Measurements from ENCODE around the gene C5orf46. TPM values are rescaled to one million over a fixed set of nuclear protein-coding genes. Genes with fewer than 3 reads are reported as not detected.

Gene C5orf46
- polyA plus RNA-seq, 1 experiment = 19.6 TPM

DNA sequence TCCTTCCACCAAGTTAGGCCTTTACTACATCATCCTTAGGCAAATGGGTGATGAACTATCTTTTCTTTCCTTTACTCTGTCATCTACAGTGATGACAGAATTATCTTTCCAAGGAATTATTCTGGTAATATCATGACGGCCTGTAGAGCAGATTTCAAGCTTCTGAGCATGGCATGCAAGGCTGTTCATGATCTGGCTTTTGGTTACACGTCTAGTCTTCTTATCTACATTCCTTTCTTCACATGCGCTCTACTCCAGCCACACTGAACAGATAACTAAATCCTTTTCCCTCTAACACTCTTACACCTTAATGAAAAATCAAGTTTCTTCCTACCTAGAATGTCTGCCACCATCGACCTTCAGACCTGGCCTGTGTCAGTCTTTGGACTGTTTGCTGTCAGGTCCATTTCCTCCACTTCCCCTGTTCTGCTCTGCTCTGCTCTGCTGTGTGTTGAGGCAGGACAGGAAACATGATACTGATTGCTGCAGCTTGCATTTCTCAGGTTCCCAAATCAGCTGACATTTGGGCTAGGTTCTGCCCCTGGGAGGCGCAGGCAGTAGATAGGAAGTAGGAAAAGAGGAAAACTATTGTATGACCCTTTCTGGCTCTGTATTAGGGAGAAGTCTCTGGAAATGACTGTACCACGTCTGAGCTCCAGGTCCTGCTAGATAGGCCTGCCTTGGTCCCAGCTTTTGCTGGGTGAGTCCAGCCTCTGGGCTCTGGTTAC, 23.6 kb downstream of the C5orf46 start:
- Histone ChIP-seq H3K36me3 (ENCODE audit: control insufficient read depth, insufficient read depth, low read length) (no peaks in the 10 kb centered on the region), H3K27me3 (ENCODE audit: control insufficient read depth, insufficient read depth, low read length) (no peaks in the 10 kb centered on the region), H3K4me3 (ENCODE audit: low read depth, low read length) (no peak overlapping the region)
- TF ChIP-seq, protein P1, sequence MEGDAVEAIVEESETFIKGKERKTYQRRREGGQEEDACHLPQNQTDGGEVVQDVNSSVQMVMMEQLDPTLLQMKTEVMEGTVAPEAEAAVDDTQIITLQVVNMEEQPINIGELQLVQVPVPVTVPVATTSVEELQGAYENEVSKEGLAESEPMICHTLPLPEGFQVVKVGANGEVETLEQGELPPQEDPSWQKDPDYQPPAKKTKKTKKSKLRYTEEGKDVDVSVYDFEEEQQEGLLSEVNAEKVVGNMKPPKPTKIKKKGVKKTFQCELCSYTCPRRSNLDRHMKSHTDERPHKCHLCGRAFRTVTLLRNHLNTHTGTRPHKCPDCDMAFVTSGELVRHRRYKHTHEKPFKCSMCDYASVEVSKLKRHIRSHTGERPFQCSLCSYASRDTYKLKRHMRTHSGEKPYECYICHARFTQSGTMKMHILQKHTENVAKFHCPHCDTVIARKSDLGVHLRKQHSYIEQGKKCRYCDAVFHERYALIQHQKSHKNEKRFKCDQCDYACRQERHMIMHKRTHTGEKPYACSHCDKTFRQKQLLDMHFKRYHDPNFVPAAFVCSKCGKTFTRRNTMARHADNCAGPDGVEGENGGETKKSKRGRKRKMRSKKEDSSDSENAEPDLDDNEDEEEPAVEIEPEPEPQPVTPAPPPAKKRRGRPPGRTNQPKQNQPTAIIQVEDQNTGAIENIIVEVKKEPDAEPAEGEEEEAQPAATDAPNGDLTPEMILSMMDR (IDR thresholded peaks at IDR 0.05; ENCODE audit: insufficient read depth, low read depth, low read length) = no peak
- DNase-seq (ENCODE audit: low read depth) = no peak
- CTCF ChIA-PET = interaction anchor here (0.6 to 1.2 kb wide), 3 partner anchors 10 to 803 kb away, joined by 3 to 4 read pairs (median 3); no protein-coding TSS in a partner anchor
- POLR2A ChIA-PET = no interaction called here

DNA sequence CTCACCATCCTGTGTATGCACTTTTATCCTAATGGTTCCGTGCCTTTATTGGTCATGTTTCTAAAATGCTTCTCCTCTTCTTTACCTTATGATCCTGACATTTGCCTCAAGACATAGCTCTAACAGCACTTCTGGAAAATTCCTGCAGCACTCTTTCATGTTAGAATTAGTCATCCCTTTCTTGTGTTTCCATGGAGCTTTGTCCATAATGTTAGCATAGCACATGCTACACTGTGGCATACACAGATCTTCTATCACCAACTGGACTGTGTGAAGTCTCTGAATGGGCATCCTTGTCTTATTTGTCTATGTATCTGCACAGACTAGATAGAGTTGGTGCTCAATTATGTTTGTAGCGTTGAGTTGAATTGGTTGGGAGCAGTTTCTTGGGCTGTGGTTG, 25.9 kb downstream of the C5orf46 start:
- H3K27me3 ChIP-seq (ENCODE audit: control insufficient read depth, insufficient read depth, low read length) = no peaks in the 10 kb centered on the region
- no peak overlapping the region for H3K4me3 ChIP-seq (ENCODE audit: low read depth, low read length)
- ChIA-PET CTCF (no interaction called here), POLR2A (no interaction called here)
- H3K36me3 ChIP-seq (ENCODE audit: control insufficient read depth, insufficient read depth, low read length) = no peaks in the 10 kb centered on the region
- DNase-seq (ENCODE audit: low read depth) = no peak
- TF ChIP-seq, protein P1 (IDR thresholded peaks at IDR 0.05; ENCODE audit: insufficient read depth, low read depth, low read length) = no peak

DNA sequence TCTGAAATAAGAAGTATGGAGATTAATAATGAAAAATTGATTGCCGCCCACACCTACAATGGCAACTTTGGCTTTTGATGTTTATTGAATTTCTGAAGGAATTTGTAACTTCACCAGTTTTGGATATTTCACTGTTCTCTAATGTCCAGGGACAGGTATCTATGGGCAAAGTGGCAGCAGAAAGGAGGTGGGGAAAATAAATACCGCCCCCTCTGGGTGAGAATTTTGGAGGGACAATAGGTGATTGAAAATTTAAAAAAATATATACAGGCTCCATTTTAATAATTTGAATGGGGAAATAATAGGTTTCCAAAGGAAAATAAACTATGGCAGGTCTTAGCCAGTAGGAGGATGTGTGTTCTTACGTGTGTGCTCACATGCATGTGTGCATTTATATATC, 26.6 kb downstream of the C5orf46 start:
- TF ChIP-seq, protein P1 (IDR thresholded peaks at IDR 0.05; ENCODE audit: insufficient read depth, low read depth, low read length) = no peak

DNA sequence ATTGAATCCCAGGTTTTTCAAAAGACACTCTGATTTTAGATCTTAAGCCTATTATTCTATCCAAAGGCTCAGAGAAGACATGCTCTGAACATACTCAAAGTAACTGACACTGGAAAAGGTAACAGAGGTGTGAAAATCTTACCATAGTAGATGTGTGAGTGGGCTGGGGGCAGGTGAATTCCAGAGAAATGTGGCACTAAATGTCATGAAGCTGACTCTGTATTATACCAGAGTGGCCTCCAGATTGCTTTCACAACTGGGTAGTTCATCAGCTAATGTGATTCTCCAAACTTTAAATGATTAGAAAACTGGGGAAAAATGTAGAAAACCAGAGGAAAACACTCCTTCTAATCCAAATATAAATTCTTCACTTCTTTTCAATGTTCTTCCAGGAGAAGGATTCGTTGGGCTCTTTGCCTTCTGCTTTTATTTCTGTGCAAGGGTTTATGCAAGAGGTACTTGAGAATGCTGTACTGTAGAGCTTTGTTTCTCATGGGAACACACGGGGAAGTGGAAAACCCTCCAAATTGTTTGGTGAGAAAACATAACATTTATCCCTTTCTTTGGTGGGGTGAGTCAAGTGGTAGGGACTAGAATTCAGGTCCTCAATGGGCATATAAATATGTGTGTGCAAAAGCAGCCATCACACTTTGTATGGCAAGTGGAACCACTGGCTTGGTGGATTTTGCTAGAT, 28.1 kb downstream of the C5orf46 start, which contains the start of gene SCGB3A2:
TSS of gene SCGB3A2 (plus strand) at position 646 of the 694 bp plus-strand sequence. CDS start 93 bp downstream, outside the sequence.
- TF ChIP-seq, protein P1 (IDR thresholded peaks at IDR 0.05; ENCODE audit: insufficient read depth, low read depth, low read length) = no peak
- CTCF ChIA-PET = interaction anchor here (1.2 kb wide), 1 partner anchor 21 kb away, joined by 3 read pairs; no protein-coding TSS in a partner anchor
- no peaks in the 10 kb centered on the region for H3K27me3 ChIP-seq (ENCODE audit: control insufficient read depth, insufficient read depth, low read length)
- no peaks in the 10 kb centered on the region for H3K36me3 ChIP-seq (ENCODE audit: control insufficient read depth, insufficient read depth, low read length)
- POLR2A ChIA-PET = no interaction called here
- no peak for DNase-seq (ENCODE audit: low read depth)
- no peak within 1 kb of the TSS for H3K4me3 ChIP-seq (ENCODE audit: low read depth, low read length)

More for the DNA sequence above, 26.6 kb downstream of the C5orf46 start:
- ChIA-PET CTCF (interaction anchor here (1.2 kb wide), 1 partner anchor 22 kb away, joined by 3 read pairs; no protein-coding TSS in a partner anchor), POLR2A (no interaction called here)
- H3K36me3 ChIP-seq (ENCODE audit: control insufficient read depth, insufficient read depth, low read length) = no peaks in the 10 kb centered on the region
- DNase-seq (ENCODE audit: low read depth) = no peak
- H3K27me3 ChIP-seq (ENCODE audit: control insufficient read depth, insufficient read depth, low read length) = no peaks in the 10 kb centered on the region
- H3K4me3 ChIP-seq (ENCODE audit: low read depth, low read length) = no peak overlapping the region

DNA sequence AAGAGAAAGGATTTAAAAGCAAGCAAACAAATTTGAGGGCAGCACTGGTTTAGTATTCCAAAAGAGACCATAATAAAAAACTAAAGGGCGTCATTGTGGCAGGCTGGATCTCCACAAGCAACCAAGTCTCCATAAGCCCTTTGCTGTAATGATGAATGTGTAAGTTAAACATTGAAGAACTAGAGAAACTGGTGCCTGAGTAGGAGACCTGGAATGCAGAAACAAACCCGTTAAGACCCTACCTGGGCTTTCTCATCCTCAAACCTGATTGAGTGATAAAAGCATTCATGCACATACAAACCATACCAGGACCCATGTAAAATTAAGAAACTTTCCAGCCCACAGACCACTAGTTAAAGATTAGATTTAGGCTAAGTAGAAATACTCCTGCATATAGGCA, 29.7 kb downstream of the C5orf46 start:
- ChIA-PET POLR2A (no interaction called here), CTCF (interaction anchor here (1.0 kb wide), 1 partner anchor 18 kb away, joined by 3 read pairs; no protein-coding TSS in a partner anchor)
- H3K4me3 ChIP-seq (ENCODE audit: low read depth, low read length) = no peak overlapping the region
- no peaks in the 10 kb centered on the region for H3K36me3 ChIP-seq (ENCODE audit: control insufficient read depth, insufficient read depth, low read length)
- DNase-seq (ENCODE audit: low read depth) = no peak
- no peaks in the 10 kb centered on the region for H3K27me3 ChIP-seq (ENCODE audit: control insufficient read depth, insufficient read depth, low read length)
- TF ChIP-seq, protein P1 (IDR thresholded peaks at IDR 0.05; ENCODE audit: insufficient read depth, low read depth, low read length) = no peak

Measured in BJ (cell line).